ENCODE results near the gene AQP3.
"Not testable (repeated sequence)": the region's sequence is repeated elsewhere in the genome, so short reads cannot be mapped to it uniquely, and the experiment has no call there.

DNA sequence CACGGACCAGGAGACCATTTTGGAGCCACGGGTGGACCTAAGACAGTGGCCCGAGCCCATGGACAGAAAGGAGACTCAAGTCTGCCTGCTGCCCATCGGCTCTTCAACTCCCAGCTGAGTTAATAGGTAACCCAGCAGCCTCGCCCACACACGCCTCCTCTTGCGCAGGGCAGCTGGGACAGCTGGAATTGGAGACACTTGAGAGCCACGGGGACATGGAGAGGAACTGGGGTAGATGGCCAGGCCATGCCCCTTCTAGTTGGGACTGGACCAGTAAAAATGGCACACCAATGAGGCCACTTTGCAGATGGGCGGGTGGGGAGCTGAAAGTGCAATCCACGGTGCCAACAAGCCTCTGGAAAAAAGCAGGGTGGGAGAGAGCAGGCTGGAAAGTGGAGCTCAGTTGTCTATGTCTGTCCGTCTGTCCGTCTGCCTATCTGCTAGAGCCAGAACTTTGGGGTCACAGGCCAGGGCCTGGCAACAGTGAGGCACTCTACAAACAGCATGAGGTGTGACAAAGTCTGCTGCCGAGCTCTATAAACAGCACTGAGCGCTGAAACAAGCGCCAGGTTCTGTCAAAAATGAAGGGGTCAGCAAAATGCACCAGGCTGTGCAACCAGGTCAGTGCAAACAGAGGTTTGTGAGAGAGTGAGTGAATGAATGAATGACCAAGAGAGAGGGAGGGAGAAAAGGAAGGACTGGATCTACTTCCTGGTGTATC lies 52.1 kb downstream of the AQP3 start:
- TF ChIP-seq, protein P1, sequence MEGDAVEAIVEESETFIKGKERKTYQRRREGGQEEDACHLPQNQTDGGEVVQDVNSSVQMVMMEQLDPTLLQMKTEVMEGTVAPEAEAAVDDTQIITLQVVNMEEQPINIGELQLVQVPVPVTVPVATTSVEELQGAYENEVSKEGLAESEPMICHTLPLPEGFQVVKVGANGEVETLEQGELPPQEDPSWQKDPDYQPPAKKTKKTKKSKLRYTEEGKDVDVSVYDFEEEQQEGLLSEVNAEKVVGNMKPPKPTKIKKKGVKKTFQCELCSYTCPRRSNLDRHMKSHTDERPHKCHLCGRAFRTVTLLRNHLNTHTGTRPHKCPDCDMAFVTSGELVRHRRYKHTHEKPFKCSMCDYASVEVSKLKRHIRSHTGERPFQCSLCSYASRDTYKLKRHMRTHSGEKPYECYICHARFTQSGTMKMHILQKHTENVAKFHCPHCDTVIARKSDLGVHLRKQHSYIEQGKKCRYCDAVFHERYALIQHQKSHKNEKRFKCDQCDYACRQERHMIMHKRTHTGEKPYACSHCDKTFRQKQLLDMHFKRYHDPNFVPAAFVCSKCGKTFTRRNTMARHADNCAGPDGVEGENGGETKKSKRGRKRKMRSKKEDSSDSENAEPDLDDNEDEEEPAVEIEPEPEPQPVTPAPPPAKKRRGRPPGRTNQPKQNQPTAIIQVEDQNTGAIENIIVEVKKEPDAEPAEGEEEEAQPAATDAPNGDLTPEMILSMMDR (IDR thresholded peaks at IDR 0.05) = not testable (repeated sequence)
- TF ChIP-seq, protein P2, sequence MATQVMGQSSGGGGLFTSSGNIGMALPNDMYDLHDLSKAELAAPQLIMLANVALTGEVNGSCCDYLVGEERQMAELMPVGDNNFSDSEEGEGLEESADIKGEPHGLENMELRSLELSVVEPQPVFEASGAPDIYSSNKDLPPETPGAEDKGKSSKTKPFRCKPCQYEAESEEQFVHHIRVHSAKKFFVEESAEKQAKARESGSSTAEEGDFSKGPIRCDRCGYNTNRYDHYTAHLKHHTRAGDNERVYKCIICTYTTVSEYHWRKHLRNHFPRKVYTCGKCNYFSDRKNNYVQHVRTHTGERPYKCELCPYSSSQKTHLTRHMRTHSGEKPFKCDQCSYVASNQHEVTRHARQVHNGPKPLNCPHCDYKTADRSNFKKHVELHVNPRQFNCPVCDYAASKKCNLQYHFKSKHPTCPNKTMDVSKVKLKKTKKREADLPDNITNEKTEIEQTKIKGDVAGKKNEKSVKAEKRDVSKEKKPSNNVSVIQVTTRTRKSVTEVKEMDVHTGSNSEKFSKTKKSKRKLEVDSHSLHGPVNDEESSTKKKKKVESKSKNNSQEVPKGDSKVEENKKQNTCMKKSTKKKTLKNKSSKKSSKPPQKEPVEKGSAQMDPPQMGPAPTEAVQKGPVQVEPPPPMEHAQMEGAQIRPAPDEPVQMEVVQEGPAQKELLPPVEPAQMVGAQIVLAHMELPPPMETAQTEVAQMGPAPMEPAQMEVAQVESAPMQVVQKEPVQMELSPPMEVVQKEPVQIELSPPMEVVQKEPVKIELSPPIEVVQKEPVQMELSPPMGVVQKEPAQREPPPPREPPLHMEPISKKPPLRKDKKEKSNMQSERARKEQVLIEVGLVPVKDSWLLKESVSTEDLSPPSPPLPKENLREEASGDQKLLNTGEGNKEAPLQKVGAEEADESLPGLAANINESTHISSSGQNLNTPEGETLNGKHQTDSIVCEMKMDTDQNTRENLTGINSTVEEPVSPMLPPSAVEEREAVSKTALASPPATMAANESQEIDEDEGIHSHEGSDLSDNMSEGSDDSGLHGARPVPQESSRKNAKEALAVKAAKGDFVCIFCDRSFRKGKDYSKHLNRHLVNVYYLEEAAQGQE (IDR thresholded peaks at IDR 0.05; ENCODE audit: insufficient read depth in 1 of 2, low read depth in 2 of 2, low read length in 1 of 2) = not testable (repeated sequence)
- TF ChIP-seq SIN3A (IDR thresholded peaks at IDR 0.05; ENCODE audit: borderline replicate concordance, insufficient read depth, low read depth, low read length) = not testable (repeated sequence)
